Neural progenitor cell (in vitro differentiated cells): Measurements from ENCODE around the gene PPAN. TPM values are rescaled to one million over a fixed set of nuclear protein-coding genes. Genes with fewer than 3 reads are reported as not detected.

Experiments used
- DNase-seq: peaks from one replicate; pipeline ENCODE4 v3.0.0-alpha.2; 2016; ENCODE audit warnings: low spot score
- H2AFZ ChIP-seq: fragments of 200-600 bp; sonication (generic); replicated peaks from 2 replicates; pipeline ENCODE4 v1.6.1; 2016; ENCODE audit warnings: antibody characterized with exemption
- H3F3A ChIP-seq: fragments of 200-600 bp; sonication (generic); 2 replicates; pipeline ENCODE4 v1.6.1; 2016; ENCODE audit warnings: antibody characterized with exemption, low read depth
- H3K27ac ChIP-seq: fragments of 200-600 bp; sonication (generic); 2 replicates; pipeline ENCODE4 v1.5.1; 2016; ENCODE audit warnings: mild to moderate bottlenecking
- H3K27me3 ChIP-seq: fragments of 200-600 bp; sonication (generic); 2 replicates; pipeline ENCODE4 v1.6.1; 2016; ENCODE audit warnings: mild to moderate bottlenecking, moderate library complexity
- H3K36me3 ChIP-seq: fragments of 200-600 bp; sonication (generic); 2 replicates; pipeline ENCODE4 v1.5.1; 2016
- H3K4me1 ChIP-seq: fragments of 200-600 bp; sonication (generic); 2 replicates; pipeline ENCODE4 v1.6.1; 2016; ENCODE audit warnings: mixed run types
- H3K4me2 ChIP-seq: fragments of 200-600 bp; sonication (generic); 2 replicates; pipeline ENCODE4 v1.6.1; 2016
- H3K4me3 ChIP-seq: fragments of 200-600 bp; sonication (generic); 2 replicates; pipeline ENCODE4 v1.5.1; 2016
- H3K79me2 ChIP-seq: fragments of 200-600 bp; sonication (generic); 2 replicates; pipeline ENCODE4 v1.6.1; 2016; ENCODE audit warnings: low read depth
- H3K9ac ChIP-seq: fragments of 200-600 bp; sonication (generic); 2 replicates; pipeline ENCODE4 v1.6.1; 2016
- H3K9me3 ChIP-seq: fragments of 200-600 bp; sonication (generic); 2 replicates; pipeline ENCODE4 v1.5.1; 2016; ENCODE audit warnings: low read depth
- H4K20me1 ChIP-seq: fragments of 200-600 bp; sonication (generic); 2 replicates; pipeline ENCODE4 v1.6.1; 2016; ENCODE audit warnings: low read depth
- H3K27ac Mint-ChIP-seq: 3 replicates; pipeline ENCODE4 v1.8.0; 2021; ENCODE audit warnings: mixed read lengths
- H3K27me3 Mint-ChIP-seq: 2 replicates; pipeline ENCODE4 v1.8.0; 2022; ENCODE audit warnings: low read depth, mild to moderate bottlenecking, inconsistent platforms, moderate library complexity, mixed read lengths; ENCODE audit not compliant: insufficient read depth
- H3K36me3 Mint-ChIP-seq: 3 replicates; pipeline ENCODE4 v1.8.0; 2021; ENCODE audit warnings: mixed read lengths
- H3K4me1 Mint-ChIP-seq: 3 replicates; pipeline ENCODE4 v1.8.0; 2021; ENCODE audit warnings: mixed read lengths
- H3K4me3 Mint-ChIP-seq: 3 replicates; pipeline ENCODE4 v1.8.0; 2021; ENCODE audit warnings: mild to moderate bottlenecking, moderate library complexity, mixed read lengths
- H3K9me3 Mint-ChIP-seq: 3 replicates; pipeline ENCODE4 v1.8.0; 2020; ENCODE audit warnings: mixed read lengths
- EZH2 ChIP-seq: fragments of 200-600 bp; sonication (generic); IDR thresholded peaks from 2 replicates; pipeline ENCODE4 v1.6.1; 2017; ENCODE audit warnings: antibody characterized with exemption, mild to moderate bottlenecking, moderate library complexity
- EZH2phosphoT487 ChIP-seq: fragments of 200-600 bp; sonication (generic); IDR thresholded peaks from 2 replicates; pipeline ENCODE4 v1.6.1; 2017; ENCODE audit warnings: antibody characterized with exemption
- total RNA-seq: library from RNA; depleted of rRNA; stranded (reverse); fragments of >200 nt; gene quantifications from 2 replicates; pipeline ENCODE4 v1.2.3, GENCODE V29; 2015; ENCODE audit warnings: low replicate concordance
- TF ChIP-seq, protein P1 (sequence below): fragments of 200-600 bp; sonication (generic); IDR thresholded peaks from 2 replicates; pipeline ENCODE4 v1.5.1; 2017; ENCODE audit warnings: antibody characterized with exemption, mild to moderate bottlenecking

PPAN gene
- total RNA-seq, 1 donor from 2014 or later: 6.6 TPM

DNA sequence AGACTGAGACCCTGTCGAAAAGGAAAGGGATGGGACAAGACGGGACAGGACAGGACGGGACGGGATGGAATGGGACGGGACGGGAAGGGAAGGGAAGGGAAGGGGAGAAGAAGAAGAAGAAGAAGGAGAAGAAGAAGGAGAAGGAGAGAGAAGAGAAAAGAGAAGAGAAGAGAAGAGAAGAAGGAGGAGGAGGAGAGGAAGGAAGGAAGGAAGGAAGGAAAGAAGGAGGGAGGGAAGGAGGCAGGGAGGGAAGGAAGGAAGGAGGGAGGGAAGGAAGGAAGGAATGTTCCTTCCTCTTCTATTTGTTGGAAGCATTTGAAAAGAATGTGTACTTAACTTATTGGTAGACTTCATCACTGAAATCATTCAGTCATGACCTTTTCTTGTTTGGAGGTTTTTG lies 29.6 kb upstream of the PPAN start:
- no peak for DNase-seq

DNA sequence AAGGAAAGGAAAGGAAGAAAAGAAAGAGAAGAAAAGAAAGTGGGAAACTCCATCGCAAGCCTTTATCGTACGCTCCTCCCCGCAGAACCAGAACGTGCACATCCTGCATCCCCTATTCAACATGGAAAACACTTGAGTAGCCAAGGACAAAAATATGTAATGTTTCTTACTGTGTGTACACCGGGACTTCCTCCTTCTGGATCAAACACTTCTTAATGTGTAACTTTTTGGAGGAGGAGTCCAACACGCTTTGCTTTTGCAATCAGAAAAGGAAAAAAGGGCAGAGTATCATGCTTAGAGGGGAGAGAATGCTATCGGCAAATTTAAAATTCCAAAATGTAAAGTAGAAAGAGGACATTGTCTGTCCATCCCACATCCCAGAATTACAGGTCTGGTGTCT lies 27.8 kb upstream of the PPAN start:
- H3K4me1 ChIP-seq: no peaks in the 10 kb centered on the region
- H3K4me3 ChIP-seq: no peak overlapping the region
- TF ChIP-seq, protein P1, sequence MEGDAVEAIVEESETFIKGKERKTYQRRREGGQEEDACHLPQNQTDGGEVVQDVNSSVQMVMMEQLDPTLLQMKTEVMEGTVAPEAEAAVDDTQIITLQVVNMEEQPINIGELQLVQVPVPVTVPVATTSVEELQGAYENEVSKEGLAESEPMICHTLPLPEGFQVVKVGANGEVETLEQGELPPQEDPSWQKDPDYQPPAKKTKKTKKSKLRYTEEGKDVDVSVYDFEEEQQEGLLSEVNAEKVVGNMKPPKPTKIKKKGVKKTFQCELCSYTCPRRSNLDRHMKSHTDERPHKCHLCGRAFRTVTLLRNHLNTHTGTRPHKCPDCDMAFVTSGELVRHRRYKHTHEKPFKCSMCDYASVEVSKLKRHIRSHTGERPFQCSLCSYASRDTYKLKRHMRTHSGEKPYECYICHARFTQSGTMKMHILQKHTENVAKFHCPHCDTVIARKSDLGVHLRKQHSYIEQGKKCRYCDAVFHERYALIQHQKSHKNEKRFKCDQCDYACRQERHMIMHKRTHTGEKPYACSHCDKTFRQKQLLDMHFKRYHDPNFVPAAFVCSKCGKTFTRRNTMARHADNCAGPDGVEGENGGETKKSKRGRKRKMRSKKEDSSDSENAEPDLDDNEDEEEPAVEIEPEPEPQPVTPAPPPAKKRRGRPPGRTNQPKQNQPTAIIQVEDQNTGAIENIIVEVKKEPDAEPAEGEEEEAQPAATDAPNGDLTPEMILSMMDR: no peak
- TF ChIP-seq EZH2 (no peak), EZH2phosphoT487 (no peak)
- Mint-ChIP-seq H3K9me3 (peaks cover 6% of the 10 kb centered on the region), H3K27ac (no peak overlapping the region), H3K27me3 (peaks cover 23% of the 10 kb centered on the region), H3K36me3 (no peaks in the 10 kb centered on the region), H3K4me1 (no peaks in the 10 kb centered on the region), H3K4me3 (no peak overlapping the region)
- peaks cover 47% of the 10 kb centered on the region for H3K27me3 ChIP-seq
- no peaks in the 10 kb centered on the region for H3F3A ChIP-seq
- H3K9ac ChIP-seq: no peak overlapping the region
- no peak overlapping the region for H2AFZ ChIP-seq
- no peaks in the 10 kb centered on the region for H4K20me1 ChIP-seq
- H3K27ac ChIP-seq: no peak overlapping the region
- no peak for DNase-seq
- no peaks in the 10 kb centered on the region for H3K9me3 ChIP-seq
- no peaks in the 10 kb centered on the region for H3K79me2 ChIP-seq
- H3K36me3 ChIP-seq: no peaks in the 10 kb centered on the region
- H3K4me2 ChIP-seq: no peak overlapping the region

More for the DNA sequence above, 29.6 kb upstream of the PPAN start:
- Histone ChIP-seq H3K4me2 (no peak overlapping the region), H3K27ac (no peak overlapping the region), H2AFZ (no peak overlapping the region), H3F3A (no peaks in the 10 kb centered on the region), H3K4me3 (no peak overlapping the region), H3K79me2 (no peaks in the 10 kb centered on the region), H3K9ac (no peak overlapping the region), H4K20me1 (no peaks in the 10 kb centered on the region), H3K27me3 (peaks cover 35% of the 10 kb centered on the region), H3K4me1 (no peaks in the 10 kb centered on the region), H3K9me3 (no peaks in the 10 kb centered on the region), H3K36me3 (no peaks in the 10 kb centered on the region)
- Mint-ChIP-seq H3K4me3 (no peak overlapping the region), H3K9me3 (peaks cover 6% of the 10 kb centered on the region), H3K27me3 (peaks cover 24% of the 10 kb centered on the region), H3K27ac (no peak overlapping the region), H3K4me1 (no peaks in the 10 kb centered on the region), H3K36me3 (no peaks in the 10 kb centered on the region)
- no peak for TF ChIP-seq EZH2phosphoT487
- TF ChIP-seq, protein P1: no peak
- no peak for TF ChIP-seq EZH2

DNA sequence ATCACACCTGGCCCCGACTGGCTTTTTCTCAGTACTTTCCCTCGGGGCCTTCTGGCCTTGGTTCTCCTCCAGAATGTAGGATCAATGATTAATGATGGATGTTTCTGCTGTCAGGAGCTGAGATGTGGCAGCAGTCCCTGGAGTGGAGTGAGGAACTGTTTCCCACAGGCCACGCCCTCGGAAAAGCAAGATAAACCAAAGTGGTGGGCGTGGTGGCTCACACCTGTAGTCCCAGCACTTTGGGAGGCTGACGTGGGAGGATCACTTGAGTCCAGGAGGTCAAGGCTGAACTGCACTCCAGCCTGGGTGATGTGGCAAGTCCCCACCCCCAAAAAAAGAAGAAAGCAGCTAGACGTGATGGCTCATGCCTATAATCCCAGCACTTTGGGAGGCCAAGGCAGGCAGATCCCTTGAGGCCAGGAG lies 27.1 kb upstream of the PPAN start:
- Histone ChIP-seq H3K27me3 (peaks cover 54% of the 10 kb centered on the region), H4K20me1 (no peaks in the 10 kb centered on the region), H3K9me3 (no peaks in the 10 kb centered on the region), H3K4me1 (no peaks in the 10 kb centered on the region), H3K9ac (no peak overlapping the region), H3K27ac (no peak overlapping the region), H2AFZ (no peak overlapping the region), H3K79me2 (no peaks in the 10 kb centered on the region), H3K4me2 (no peak overlapping the region), H3K36me3 (no peaks in the 10 kb centered on the region), H3F3A (no peaks in the 10 kb centered on the region), H3K4me3 (no peak overlapping the region)
- Mint-ChIP-seq H3K27me3 (peaks cover 27% of the 10 kb centered on the region), H3K4me1 (no peaks in the 10 kb centered on the region), H3K9me3 (peaks cover 6% of the 10 kb centered on the region), H3K4me3 (no peak overlapping the region), H3K36me3 (no peaks in the 10 kb centered on the region), H3K27ac (no peak overlapping the region)
- TF ChIP-seq, protein P1: no peak
- no peak for TF ChIP-seq EZH2phosphoT487
- TF ChIP-seq EZH2: no peak
- no peak for DNase-seq
